Kidney (tissue), 14 donors: Measurements from ENCODE around the gene NLGN1. TPM values are rescaled to one million over a fixed set of nuclear protein-coding genes. Genes with fewer than 3 reads are reported as not detected.
A peak's percentile ranks its signal among the peaks of the same experiment; 100 is the strongest.

ENCODE experiments used
- DNase-seq, 5 donors: peaks; one replicate each; pipeline ENCODE4 v3.0.0-alpha.2; 2013 to 2020
- FAIRE-seq: peaks from 2 replicates; lab custom pipeline; 2012; peaks lifted over from hg19 to GRCh38; lab: Jason Lieb, UNC
- H3K27ac ChIP-seq, 2 donors: one replicate each; pipeline ENCODE4 v1.7.0; 2013; ENCODE audit warnings: low read depth in 2 of 2, low read length in 2 of 2, inconsistent platforms in 1 of 2
- H3K27me3 ChIP-seq: one replicate; pipeline ENCODE4 v1.7.1; 2013; ENCODE audit warnings: low read length, inconsistent platforms; ENCODE audit not compliant: control insufficient read depth, insufficient read depth
- H3K36me3 ChIP-seq, 3 donors: one replicate each; pipeline versions ENCODE4 v1.7.0 to v1.7.1; 2013; ENCODE audit warnings: low read length in 3 of 3, control low read depth in 1 of 3, inconsistent platforms in 1 of 3; ENCODE audit not compliant: insufficient read depth in 3 of 3, control insufficient read depth in 2 of 3
- H3K4me1 ChIP-seq, 3 donors: one replicate each; pipeline versions ENCODE4 v1.7.0 to v1.7.1; 2013; ENCODE audit warnings: low read length in 3 of 3, inconsistent platforms in 1 of 3, low read depth in 1 of 3; ENCODE audit not compliant: control insufficient read depth in 2 of 3, insufficient read depth in 2 of 3
- H3K4me3 ChIP-seq, 3 donors: one replicate each; pipeline versions ENCODE4 v1.7.0 to v1.8.1; 2013; ENCODE audit warnings: low read length in 3 of 3, control low read depth in 1 of 3, inconsistent platforms in 1 of 3
- H3K9ac ChIP-seq, 3 donors: one replicate each; pipeline versions ENCODE4 v1.7.0 to v1.7.1; 2013; ENCODE audit warnings: low read length in 3 of 3, control low read depth in 1 of 3, inconsistent platforms in 1 of 3
- H3K9me3 ChIP-seq, 3 donors: one replicate each; pipeline versions ENCODE4 v1.7.0 to v1.7.1; 2013; ENCODE audit warnings: low read length in 3 of 3, control low read depth in 1 of 3, inconsistent platforms in 1 of 3; ENCODE audit not compliant: control insufficient read depth in 2 of 3, insufficient read depth in 1 of 3
- CTCF ChIP-seq: IDR thresholded peaks from 3 replicates; pipeline ENCODE4 v1.5.1; 2012; ENCODE audit warnings: mild to moderate bottlenecking, moderate library complexity, borderline replicate concordance; ENCODE audit not compliant: insufficient read depth; ENCODE audit errors: extremely low read depth
- intact Hi-C: fragments of 100-400 bp; cut with DNase I; formaldehyde crosslinking; loops from one replicate; pipeline ENCODE4 v1.11.1; 2022
- polyA plus RNA-seq: library from polyadenylated mRNA; stranded (reverse); fragments of 350-450 nt; fragmentation: Illumina TruSeq; extraction: RNeasy Lipid Tissue Mini Kit (QIAGEN cat#74804); gene quantifications from one replicate; pipeline ENCODE4 v1.2.3, GENCODE V29; 2014; ENCODE audit warnings: low read depth, low replicate concordance; ENCODE audit not compliant: insufficient read depth
- total RNA-seq: library from RNA; stranded (reverse); fragmentation: NEBNext Ultra II Directional; extraction: Animal tissue kit (Norgen Biotek cat#: 25700); gene quantifications from one replicate; pipeline ENCODE4 v1.2.1, GENCODE V29; 2021
- donor health status: control.
- donor health status: control.
- donor health status: control.
- donor health status: control.
- donor health status: control.
- donor health status: DM: yes; HTN: yes; CAD: no.
- donor health status: Normal renal cell carcinoma (clear cell type).

Gene NLGN1
- total and polyA plus RNA-seq, 2 donors from 2014 or later = 0.49 to 19.4 TPM

GRCh38 chr3:173865900-173866498, 468.5 kb downstream of the NLGN1 start:
- Histone ChIP-seq H3K27ac (no peak overlapping the region), H3K9me3 (no peaks in the 10 kb centered on the region), H3K9ac (no peak overlapping the region), H3K36me3 (no peaks in the 10 kb centered on the region), H3K4me1 (no peaks in the 10 kb centered on the region), H3K27me3 (no peaks in the 10 kb centered on the region), H3K4me3 (no peak overlapping the region)
- no peak for TF ChIP-seq CTCF
- DNase-seq (peak in 2 of 5 donors; percentile 7 to 8), FAIRE-seq (no peak)
- intact Hi-C loops = no loop called here

GRCh38 chr3:173869766-173870165, 472.2 kb downstream of the NLGN1 start:
- Histone ChIP-seq H3K4me1 (no peaks in the 10 kb centered on the region), H3K9me3 (no peaks in the 10 kb centered on the region), H3K4me3 (no peak overlapping the region), H3K36me3 (no peaks in the 10 kb centered on the region), H3K27me3 (no peaks in the 10 kb centered on the region), H3K9ac (no peak overlapping the region), H3K27ac (no peak overlapping the region)
- intact Hi-C loops = no loop called here
- FAIRE-seq (no peak), DNase-seq (no peak)
- TF ChIP-seq CTCF = no peak

GRCh38 chr3:173870976-173871375, 473.4 kb downstream of the NLGN1 start:
- intact Hi-C loops = no loop called here
- no peak for FAIRE-seq
- no peak overlapping the region for H3K9ac ChIP-seq

More at GRCh38 chr3:173870976-173871375, 473.4 kb downstream of the NLGN1 start:
- Histone ChIP-seq H3K4me3 (no peak overlapping the region), H3K27ac (no peak overlapping the region), H3K9me3 (no peaks in the 10 kb centered on the region), H3K27me3 (no peaks in the 10 kb centered on the region), H3K36me3 (no peaks in the 10 kb centered on the region), H3K4me1 (no peaks in the 10 kb centered on the region)
- no peak for DNase-seq
- no peak for TF ChIP-seq CTCF
